HEK293 (cell line): Measurements from ENCODE around the gene GPR3.

Experiments used
- CTCF ChIP-seq: fragments of 450-650 bp; formaldehyde crosslinking; IDR thresholded peaks from 2 replicates; pipeline ENCODE4 v1.5.1; 2016; ENCODE audit warnings: missing biosample characterization, missing genetic modification characterization
- EGR2 ChIP-seq: fragments of 450-650 bp; formaldehyde crosslinking; IDR thresholded peaks from 2 replicates; pipeline ENCODE4 v1.5.1; 2016; ENCODE audit warnings: low read depth, missing biosample characterization, missing genetic modification characterization
- FEZF1 ChIP-seq: fragments of 450-650 bp; formaldehyde crosslinking; IDR thresholded peaks from 2 replicates; pipeline ENCODE4 v1.5.1; 2016; ENCODE audit warnings: missing biosample characterization, missing genetic modification characterization
- GFI1B ChIP-seq: fragments of 450-650 bp; formaldehyde crosslinking; IDR thresholded peaks from 2 replicates; pipeline ENCODE4 v1.5.1; 2016; ENCODE audit warnings: missing biosample characterization, missing genetic modification characterization
- KLF10 ChIP-seq: fragments of 450-650 bp; IDR thresholded peaks from 2 replicates; pipeline ENCODE4 v1.5.1; 2018; ENCODE audit warnings: missing biosample characterization, mild to moderate bottlenecking, missing genetic modification characterization
- PRDM10 ChIP-seq: fragments of 450-650 bp; formaldehyde crosslinking; IDR thresholded peaks from 2 replicates; pipeline ENCODE4 v1.5.1; 2016; ENCODE audit warnings: missing biosample characterization, missing genetic modification characterization
- REPIN1 ChIP-seq: fragments of 450-650 bp; formaldehyde crosslinking; IDR thresholded peaks from 2 replicates; pipeline ENCODE4 v1.5.1; 2017; ENCODE audit warnings: missing biosample characterization, missing genetic modification characterization, low read depth
- REST ChIP-seq: fragments of 450-650 bp; formaldehyde crosslinking; IDR thresholded peaks from 2 replicates; pipeline ENCODE4 v1.5.1; 2016; ENCODE audit warnings: missing biosample characterization, missing genetic modification characterization
- TRIM28 ChIP-seq: IDR thresholded peaks from 2 replicates; pipeline ENCODE4 v1.6.1; 2011; ENCODE audit warnings: low read length, control low read depth, borderline replicate concordance
- YY1 ChIP-seq: fragments of 450-650 bp; formaldehyde crosslinking; IDR thresholded peaks from 2 replicates; pipeline ENCODE4 v1.5.1; 2018; ENCODE audit warnings: missing biosample characterization, missing genetic modification characterization
- ZBTB48 ChIP-seq: fragments of 450-650 bp; formaldehyde crosslinking; IDR thresholded peaks from 2 replicates; pipeline ENCODE4 v1.5.1; 2016; ENCODE audit warnings: missing biosample characterization, missing genetic modification characterization
- ZIC2 ChIP-seq: fragments of 450-650 bp; formaldehyde crosslinking; IDR thresholded peaks from 2 replicates; pipeline ENCODE4 v1.5.1; 2016; ENCODE audit warnings: missing biosample characterization, missing genetic modification characterization
- ZNF174 ChIP-seq: fragments of 450-650 bp; formaldehyde crosslinking; IDR thresholded peaks from 2 replicates; pipeline ENCODE4 v1.5.0; 2017; ENCODE audit warnings: missing biosample characterization, mild to moderate bottlenecking, missing genetic modification characterization
- ZNF19 ChIP-seq: fragments of 450-650 bp; formaldehyde crosslinking; IDR thresholded peaks from 2 replicates; pipeline ENCODE4; 2016; ENCODE audit warnings: missing biosample characterization, missing genetic modification characterization, low read depth
- ZNF221 ChIP-seq: fragments of 450-650 bp; formaldehyde crosslinking; IDR thresholded peaks from 2 replicates; pipeline ENCODE4 v1.5.1; 2017; ENCODE audit warnings: missing biosample characterization, missing genetic modification characterization, borderline replicate concordance
- ZNF266 ChIP-seq: fragments of 450-650 bp; formaldehyde crosslinking; IDR thresholded peaks from 2 replicates; pipeline ENCODE4 v1.5.1; 2016; ENCODE audit warnings: missing biosample characterization, missing genetic modification characterization, low read depth
- ZNF335 ChIP-seq: fragments of 450-650 bp; formaldehyde crosslinking; conservative IDR thresholded peaks from 2 replicates; pipeline ENCODE4 v1.5.1; 2016; ENCODE audit warnings: missing biosample characterization, missing genetic modification characterization
- ZNF350 ChIP-seq: fragments of 450-650 bp; formaldehyde crosslinking; IDR thresholded peaks from 2 replicates; pipeline ENCODE4 v1.5.0; 2017; ENCODE audit warnings: missing biosample characterization, mild to moderate bottlenecking, missing genetic modification characterization
- ZNF48 ChIP-seq: fragments of 450-650 bp; formaldehyde crosslinking; IDR thresholded peaks from 2 replicates; pipeline ENCODE4 v1.5.1; 2016; ENCODE audit warnings: missing biosample characterization, missing genetic modification characterization
- ZNF544 ChIP-seq: fragments of 450-650 bp; formaldehyde crosslinking; IDR thresholded peaks from 2 replicates; pipeline ENCODE4 v1.5.0; 2017; ENCODE audit warnings: missing biosample characterization, missing genetic modification characterization
- ZNF548 ChIP-seq: fragments of 450-650 bp; formaldehyde crosslinking; IDR thresholded peaks from 2 replicates; pipeline ENCODE4 v1.5.1; 2016; ENCODE audit warnings: missing biosample characterization, missing genetic modification characterization
- ZNF558 ChIP-seq: fragments of 450-650 bp; formaldehyde crosslinking; IDR thresholded peaks from 2 replicates; pipeline ENCODE4 v1.5.1; 2016; ENCODE audit warnings: missing biosample characterization, missing genetic modification characterization
- ZNF624 ChIP-seq: fragments of 450-650 bp; formaldehyde crosslinking; IDR thresholded peaks from 2 replicates; pipeline ENCODE4 v1.5.1; 2017; ENCODE audit warnings: missing biosample characterization, missing genetic modification characterization
- ZNF626 ChIP-seq: fragments of 450-650 bp; sonication (Bioruptor Pico); formaldehyde crosslinking; IDR thresholded peaks from 2 replicates; pipeline ENCODE4 v1.5.1; 2018; ENCODE audit warnings: missing biosample characterization, missing genetic modification characterization, inconsistent platforms
- ZNF660 ChIP-seq: fragments of 450-650 bp; IDR thresholded peaks from 2 replicates; pipeline ENCODE4 v1.5.1; 2018; ENCODE audit warnings: missing biosample characterization, mild to moderate bottlenecking, missing genetic modification characterization
- ZNF664 ChIP-seq: fragments of 450-650 bp; formaldehyde crosslinking; IDR thresholded peaks from 2 replicates; pipeline ENCODE4 v1.5.1; 2016; ENCODE audit warnings: missing biosample characterization, missing genetic modification characterization
- ZNF701 ChIP-seq: fragments of 450-650 bp; formaldehyde crosslinking; IDR thresholded peaks from 2 replicates; pipeline ENCODE4 v1.5.1; 2016; ENCODE audit warnings: missing biosample characterization, missing genetic modification characterization
- ZNF76 ChIP-seq: fragments of 450-650 bp; formaldehyde crosslinking; IDR thresholded peaks from 2 replicates; pipeline ENCODE4; 2016; ENCODE audit warnings: low read depth, missing biosample characterization, missing genetic modification characterization, borderline replicate concordance
- ZNF768 ChIP-seq: fragments of 450-650 bp; formaldehyde crosslinking; IDR thresholded peaks from 2 replicates; pipeline ENCODE4 v1.5.1; 2018; ENCODE audit warnings: missing biosample characterization, mild to moderate bottlenecking, missing genetic modification characterization
- TF ChIP-seq, protein P1 (sequence below): fragments of 450-650 bp; formaldehyde crosslinking; IDR thresholded peaks from 2 replicates; pipeline ENCODE4 v1.5.1; 2017; ENCODE audit warnings: missing biosample characterization, missing genetic modification characterization
- TF ChIP-seq, protein P2 (sequence below): fragments of 450-650 bp; formaldehyde crosslinking; IDR thresholded peaks from 2 replicates; pipeline ENCODE4 v1.5.1; 2016; ENCODE audit warnings: missing biosample characterization, missing genetic modification characterization

Gene GPR3

DNA sequence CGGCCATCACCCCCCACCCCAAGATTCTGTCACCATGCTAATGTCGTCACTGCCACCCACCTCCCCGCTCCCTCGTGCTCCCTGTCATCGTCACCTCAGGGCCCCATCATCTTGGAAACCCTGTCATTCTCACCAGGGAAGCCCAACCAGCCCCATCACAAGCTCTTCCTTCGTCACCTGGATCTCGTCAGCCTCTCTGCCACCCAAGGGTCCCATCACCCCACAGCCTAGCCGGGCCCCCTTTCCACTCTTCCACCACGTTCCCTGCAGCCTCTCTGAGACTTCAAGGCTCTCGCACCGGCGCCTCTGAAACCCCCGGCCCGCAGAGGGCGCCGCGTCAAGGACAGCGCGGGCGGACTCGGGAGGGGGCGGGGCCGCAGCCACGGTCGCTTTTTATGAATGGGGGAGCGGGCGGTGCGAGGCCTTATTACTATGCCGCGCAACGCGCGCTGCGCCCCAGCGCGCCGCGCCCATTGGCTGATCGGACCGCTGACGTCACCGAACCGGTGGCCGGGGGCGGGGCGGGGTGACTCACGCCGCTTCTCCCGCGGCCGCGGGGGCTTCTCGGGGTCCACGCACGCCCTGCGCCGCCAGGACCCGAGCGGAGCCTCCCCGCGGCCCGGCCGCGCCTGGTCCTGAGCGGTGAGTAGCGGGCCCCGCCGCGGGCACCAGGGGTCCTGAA, at the start of gene GPR3 (continued):
- TF ChIP-seq PRDM10 (tag by site-specific recombination) (no peak), KLF10 (tag by site-specific recombination) (peak; percentile 90), ZNF626 (tag by site-specific recombination) (no peak), ZNF624 (no peak), FEZF1 (tag by site-specific recombination) (no peak), ZNF544 (tag by site-specific recombination) (no peak), REPIN1 (no peak), ZNF664 (tag by site-specific recombination) (no peak), ZNF350 (tag by site-specific recombination) (no peak), ZNF48 (tag by site-specific recombination) (no peak), ZNF335 (no peak), ZIC2 (tag by site-specific recombination) (no peak), TRIM28 (no peak), ZNF174 (tag by site-specific recombination) (no peak), ZNF221 (tag by site-specific recombination) (no peak), EGR2 (tag by site-specific recombination) (peak; percentile 41; the same call in 1 of the 2 replicates), ZNF768 (tag by site-specific recombination) (no peak), REST (tag by site-specific recombination) (no peak), ZNF266 (no peak), GFI1B (no peak), CTCF (peak; percentile 83), ZNF660 (peak; percentile 76; the same call in 1 of the 2 replicates), ZNF558 (tag by site-specific recombination) (no peak), ZNF701 (tag by site-specific recombination) (no peak), ZNF19 (tag by site-specific recombination) (no peak), ZBTB48 (peak; percentile 70), YY1 (tag by site-specific recombination) (no peak), ZNF548 (tag by site-specific recombination) (no peak), ZNF76 (no peak)
- TF ChIP-seq, protein P1, sequence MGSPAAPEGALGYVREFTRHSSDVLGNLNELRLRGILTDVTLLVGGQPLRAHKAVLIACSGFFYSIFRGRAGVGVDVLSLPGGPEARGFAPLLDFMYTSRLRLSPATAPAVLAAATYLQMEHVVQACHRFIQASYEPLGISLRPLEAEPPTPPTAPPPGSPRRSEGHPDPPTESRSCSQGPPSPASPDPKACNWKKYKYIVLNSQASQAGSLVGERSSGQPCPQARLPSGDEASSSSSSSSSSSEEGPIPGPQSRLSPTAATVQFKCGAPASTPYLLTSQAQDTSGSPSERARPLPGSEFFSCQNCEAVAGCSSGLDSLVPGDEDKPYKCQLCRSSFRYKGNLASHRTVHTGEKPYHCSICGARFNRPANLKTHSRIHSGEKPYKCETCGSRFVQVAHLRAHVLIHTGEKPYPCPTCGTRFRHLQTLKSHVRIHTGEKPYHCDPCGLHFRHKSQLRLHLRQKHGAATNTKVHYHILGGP (tag by site-specific recombination) = no peak
- TF ChIP-seq, protein P2, sequence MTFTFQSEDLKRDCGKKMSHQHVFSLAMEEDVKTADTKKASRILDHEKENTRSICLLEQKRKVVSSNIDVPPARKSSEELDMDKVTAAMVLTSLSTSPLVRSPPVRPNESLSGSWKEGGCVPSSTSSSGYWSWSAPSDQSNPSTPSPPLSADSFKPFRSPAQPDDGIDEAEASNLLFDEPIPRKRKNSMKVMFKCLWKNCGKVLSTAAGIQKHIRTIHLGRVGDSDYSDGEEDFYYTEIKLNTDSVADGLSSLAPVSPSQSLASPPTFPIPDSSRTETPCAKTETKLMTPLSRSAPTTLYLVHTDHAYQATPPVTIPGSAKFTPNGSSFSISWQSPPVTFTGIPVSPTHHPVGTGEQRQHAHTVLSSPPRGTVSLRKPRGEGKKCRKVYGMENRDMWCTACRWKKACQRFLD (tag by site-specific recombination) = no peak
